HG03342 (cell line): ENCODE data around the gene CA9.

Experiments
- ATAC-seq: cut with Tn5 transposase; IDR thresholded peaks from one replicate; pipeline ENCODE4 v1.9.1; 2021; ENCODE audit warnings: mild to moderate bottlenecking, moderate library complexity; ENCODE audit not compliant: unreplicated experiment

The CA9 gene

DNA sequence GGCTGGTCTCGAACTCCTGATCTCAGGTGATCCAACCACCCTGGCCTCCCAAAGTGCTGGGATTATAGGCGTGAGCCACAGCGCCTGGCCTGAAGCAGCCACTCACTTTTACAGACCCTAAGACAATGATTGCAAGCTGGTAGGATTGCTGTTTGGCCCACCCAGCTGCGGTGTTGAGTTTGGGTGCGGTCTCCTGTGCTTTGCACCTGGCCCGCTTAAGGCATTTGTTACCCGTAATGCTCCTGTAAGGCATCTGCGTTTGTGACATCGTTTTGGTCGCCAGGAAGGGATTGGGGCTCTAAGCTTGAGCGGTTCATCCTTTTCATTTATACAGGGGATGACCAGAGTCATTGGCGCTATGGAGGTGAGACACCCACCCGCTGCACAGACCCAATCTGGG lies 1.5 kb downstream of the CA9 start:
- ATAC-seq, result no peak

DNA sequence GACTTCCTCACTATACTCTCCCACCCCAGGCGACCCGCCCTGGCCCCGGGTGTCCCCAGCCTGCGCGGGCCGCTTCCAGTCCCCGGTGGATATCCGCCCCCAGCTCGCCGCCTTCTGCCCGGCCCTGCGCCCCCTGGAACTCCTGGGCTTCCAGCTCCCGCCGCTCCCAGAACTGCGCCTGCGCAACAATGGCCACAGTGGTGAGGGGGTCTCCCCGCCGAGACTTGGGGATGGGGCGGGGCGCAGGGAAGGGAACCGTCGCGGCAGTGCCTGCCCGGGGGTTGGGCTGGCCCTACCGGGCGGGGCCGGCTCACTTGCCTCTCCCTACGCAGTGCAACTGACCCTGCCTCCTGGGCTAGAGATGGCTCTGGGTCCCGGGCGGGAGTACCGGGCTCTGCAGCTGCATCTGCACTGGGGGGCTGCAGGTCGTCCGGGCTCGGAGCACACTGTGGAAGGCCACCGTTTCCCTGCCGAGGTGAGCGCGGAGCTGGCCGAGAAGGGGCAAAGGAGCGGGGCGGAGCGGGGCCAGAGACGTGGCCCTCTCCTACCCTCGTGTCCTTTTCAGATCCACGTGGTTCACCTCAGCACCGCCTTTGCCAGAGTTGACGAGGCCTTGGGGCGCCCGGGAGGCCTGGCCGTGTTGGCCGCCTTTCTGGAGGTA lies 2.1 kb downstream of the CA9 start:
- no peak for ATAC-seq

DNA sequence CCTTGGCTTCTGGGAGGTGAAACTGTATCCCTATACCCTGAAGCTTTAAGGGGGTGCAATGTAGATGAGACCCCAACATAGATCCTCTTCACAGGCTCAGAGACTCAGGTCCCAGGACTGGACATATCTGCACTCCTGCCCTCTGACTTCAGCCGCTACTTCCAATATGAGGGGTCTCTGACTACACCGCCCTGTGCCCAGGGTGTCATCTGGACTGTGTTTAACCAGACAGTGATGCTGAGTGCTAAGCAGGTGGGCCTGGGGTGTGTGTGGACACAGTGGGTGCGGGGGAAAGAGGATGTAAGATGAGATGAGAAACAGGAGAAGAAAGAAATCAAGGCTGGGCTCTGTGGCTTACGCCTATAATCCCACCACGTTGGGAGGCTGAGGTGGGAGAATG lies 5.4 kb downstream of the CA9 start:
- ATAC-seq, result no peak

DNA sequence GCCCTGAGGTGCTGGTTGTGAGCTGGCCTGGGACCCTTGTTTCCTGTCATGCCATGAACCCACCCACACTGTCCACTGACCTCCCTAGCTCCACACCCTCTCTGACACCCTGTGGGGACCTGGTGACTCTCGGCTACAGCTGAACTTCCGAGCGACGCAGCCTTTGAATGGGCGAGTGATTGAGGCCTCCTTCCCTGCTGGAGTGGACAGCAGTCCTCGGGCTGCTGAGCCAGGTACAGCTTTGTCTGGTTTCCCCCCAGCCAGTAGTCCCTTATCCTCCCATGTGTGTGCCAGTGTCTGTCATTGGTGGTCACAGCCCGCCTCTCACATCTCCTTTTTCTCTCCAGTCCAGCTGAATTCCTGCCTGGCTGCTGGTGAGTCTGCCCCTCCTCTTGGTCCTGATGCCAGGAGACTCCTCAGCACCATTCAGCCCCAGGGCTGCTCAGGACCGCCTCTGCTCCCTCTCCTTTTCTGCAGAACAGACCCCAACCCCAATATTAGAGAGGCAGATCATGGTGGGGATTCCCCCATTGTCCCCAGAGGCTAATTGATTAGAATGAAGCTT lies 6.1 kb downstream of the CA9 start:
- no peak for ATAC-seq

DNA sequence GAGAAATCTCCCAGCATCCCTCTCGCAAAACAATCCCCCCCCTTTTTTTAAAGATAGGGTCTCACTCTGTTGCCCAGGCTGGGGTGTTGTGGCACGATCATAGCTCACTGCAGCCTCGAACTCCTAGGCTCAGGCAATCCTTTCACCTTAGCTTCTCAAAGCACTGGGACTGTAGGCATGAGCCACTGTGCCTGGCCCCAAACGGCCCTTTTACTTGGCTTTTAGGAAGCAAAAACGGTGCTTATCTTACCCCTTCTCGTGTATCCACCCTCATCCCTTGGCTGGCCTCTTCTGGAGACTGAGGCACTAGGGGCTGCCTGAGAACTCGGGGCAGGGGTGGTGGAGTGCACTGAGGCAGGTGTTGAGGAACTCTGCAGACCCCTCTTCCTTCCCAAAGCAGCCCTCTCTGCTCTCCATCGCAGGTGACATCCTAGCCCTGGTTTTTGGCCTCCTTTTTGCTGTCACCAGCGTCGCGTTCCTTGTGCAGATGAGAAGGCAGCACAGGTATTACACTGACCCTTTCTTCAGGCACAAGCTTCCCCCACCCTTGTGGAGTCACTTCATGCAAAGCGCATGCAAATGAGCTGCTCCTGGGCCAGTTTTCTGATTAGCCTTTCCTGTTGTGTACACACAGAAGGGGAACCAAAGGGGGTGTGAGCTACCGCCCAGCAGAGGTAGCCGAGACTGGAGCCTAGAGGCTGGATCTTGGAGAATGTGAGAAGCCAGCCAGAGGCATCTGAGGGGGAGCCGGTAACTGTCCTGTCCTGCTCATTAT lies 6.8 kb downstream of the CA9 start:
- peak; percentile 78 for ATAC-seq

DNA sequence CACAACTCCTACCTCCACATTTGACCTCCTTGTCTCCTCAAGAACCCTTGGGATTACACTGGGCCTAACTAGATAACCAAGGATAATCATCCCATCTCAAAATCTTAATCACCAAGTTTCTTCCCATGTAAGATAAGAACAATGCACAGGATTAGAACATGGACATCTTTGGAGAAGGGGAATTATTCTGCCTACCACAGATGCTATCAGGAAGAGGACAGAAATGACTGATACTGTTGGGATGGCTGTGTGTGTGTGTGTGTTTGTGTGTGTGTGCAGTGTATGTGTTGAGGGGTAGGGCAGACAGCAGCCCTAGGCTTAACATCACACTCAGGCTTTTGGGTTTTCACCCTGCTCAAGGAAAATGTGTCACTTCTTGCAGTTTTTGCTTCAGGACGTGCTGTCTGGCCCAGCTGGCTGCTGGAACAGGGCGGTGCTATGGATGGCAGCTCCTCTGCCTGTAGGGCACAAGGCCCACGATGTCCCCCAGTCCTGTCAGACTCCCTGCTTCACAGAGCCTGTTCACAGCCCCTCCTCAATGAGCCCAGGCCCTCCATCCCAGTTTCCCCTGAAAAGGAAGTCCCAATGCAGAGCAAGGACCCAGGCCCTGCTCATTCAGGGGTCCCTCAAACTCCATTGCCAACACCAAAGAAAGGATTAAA lies 7.7 kb downstream of the CA9 start:
- ATAC-seq, result no peak

DNA sequence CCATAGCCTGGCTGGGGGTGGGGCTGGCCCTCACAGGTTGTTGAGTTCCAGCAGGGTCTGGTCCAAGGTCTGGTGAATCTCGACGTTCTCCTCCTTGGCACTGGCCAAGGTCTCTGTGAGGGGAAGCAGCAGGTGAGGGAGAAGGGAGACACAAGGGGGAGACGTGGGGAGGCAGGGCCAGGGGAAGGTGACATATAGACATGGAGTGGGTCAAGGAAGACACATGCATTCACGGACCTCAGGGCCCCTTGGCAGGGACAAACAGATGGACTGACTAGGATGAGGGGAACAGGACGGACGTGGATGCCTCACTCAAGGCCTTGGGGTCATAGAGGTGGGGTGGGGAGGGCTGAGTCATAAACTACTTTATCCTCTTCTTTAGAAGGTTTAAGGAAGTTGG lies 8.3 kb downstream of the CA9 start:
- no peak for ATAC-seq

DNA sequence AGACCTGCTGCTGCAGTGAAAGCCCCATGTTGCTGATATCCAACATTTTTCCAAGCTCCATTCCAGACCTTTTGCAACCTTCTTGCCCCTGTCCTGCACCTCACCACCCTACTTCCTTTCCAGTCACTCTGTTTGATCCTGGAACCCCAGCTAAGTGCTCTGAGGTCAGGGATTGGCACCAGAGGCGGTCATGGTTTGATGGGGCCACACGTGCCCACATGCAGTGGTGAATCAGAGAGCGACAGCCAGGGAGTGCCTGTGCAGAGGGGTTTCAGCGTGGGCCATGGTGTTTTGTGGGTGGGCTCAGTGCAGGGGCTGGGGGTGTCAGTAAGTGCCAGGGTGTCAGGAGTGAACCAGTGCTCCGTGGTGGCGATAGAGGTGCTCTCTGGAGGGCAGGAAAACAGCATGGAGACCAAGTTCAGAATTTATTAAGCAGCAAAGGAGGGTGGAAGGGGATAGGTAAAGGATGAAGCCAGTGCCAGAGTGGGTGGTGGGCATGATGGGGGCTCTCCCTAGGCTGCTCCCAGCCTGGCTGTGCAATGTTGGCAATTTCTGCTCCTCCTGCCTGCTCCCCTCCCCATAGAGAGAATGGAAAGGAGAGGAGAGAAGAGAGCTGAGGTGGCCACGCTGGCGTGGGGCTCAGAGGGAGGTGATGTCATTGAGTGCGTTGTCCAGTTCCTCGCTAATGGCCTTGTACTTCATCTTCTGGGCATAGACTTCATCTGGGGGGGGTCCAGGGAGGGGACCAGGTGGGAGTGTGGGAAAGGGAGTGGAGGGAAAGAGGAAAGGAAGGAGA lies 9.0 kb downstream of the CA9 start:
- ATAC-seq, result no peak

DNA sequence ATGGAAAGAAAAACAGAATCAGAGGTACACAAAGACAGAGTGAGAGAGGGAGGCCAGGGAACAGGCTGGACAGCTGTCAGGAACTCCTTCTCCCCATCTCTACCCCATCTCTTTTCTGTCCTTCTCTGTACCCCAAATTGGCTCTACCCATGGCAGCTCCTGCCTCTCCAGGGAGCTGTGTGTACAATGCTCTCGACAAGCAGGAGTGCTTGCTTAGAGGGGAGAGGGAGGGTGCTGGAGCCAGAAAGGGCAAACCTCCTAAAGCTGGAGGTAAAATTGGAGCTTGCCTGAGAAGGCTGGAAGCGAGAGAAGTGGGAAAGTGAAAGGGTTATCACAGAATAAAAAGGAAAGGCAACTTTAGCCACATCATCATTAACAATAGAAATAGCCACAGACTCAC lies 9.6 kb downstream of the CA9 start:
- ATAC-seq, result no peak

DNA sequence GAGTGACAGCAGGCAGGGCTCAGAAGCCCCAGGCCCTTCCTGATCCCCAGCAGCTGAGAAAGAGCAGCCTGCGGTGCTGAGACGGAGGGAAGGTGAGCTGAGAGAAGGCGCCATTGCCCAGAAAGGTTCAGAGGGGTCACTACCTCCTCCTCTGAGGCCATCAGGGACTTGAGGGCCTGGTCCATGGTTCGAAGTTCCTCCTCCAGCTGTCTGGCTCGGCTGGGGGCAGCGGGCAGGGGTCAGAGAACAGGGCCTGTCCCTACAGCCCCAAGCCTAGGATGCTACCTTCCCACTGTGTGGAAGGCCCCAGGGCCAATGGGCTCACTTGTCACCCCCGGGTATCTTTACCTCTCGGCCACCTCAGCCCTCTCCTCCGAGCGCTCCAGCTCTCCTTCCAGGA lies 11.2 kb downstream of the CA9 start:
- ATAC-seq, result no peak

DNA sequence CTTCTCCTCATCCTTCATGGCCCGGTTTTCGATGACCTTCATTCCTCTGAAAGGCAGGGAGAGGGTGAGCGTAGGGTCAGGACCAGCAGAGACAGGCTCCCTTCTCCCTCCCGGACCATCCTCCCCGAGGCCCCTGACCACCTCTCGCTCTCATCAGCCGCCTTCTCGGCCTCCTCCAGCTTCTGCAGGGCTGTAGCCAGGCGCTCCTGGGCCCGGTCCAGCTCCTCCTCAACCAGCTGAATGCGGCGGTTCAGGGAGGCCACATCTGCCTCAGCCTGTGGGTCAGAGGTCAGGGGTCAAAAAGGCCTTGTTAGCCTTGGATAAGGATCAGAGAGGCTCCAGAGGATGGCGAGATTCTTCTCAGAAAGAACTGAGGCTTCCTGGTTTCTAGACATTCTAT lies 11.8 kb downstream of the CA9 start:
- ATAC-seq, result no peak

DNA sequence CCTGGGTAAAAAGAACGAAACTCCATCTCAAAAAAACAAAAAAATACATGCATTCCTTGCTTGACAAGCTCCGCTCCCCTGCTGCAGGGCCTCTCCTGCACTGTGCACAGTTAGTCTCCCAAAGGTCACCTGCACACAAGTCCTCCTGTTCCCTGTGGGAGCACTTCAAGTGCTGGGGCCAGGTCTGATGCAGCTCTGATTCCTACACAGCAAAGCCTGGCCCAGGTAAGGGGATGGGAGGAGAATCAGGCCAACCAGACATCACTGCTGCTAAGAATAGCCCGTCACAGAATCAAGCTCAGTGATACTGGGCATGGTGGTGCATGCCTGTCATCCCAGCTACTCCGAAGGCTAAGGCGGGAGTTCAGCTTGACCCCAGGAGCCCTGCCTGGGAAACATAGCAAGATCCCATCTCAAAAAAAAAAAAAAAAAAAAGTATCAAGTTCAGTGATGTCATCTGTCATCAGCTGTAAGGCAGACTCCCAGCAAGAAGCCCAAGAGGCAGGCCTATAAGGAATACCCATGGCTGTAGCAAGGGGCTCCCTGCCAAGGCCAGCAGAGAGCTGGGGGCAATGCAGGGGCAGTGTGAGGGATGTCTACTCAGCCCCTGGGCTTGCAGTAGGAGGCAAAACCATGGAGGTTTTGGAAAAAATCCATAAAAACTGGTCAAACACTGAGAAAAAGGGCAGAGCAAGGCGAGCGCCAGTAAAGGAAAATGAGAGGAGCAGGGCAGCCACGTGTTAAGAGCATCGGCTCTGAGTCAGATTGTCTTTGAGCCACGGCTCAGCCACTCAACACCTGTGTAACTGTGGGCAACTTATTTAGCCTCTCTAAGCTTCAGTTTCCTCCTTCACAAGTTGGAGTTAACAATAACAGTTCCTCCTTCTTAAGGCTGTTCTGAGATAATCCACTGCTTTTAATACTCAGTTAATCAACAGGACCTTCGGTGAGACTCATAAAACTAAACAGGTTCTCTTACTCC lies 12.8 kb downstream of the CA9 start:
- no peak for ATAC-seq

DNA sequence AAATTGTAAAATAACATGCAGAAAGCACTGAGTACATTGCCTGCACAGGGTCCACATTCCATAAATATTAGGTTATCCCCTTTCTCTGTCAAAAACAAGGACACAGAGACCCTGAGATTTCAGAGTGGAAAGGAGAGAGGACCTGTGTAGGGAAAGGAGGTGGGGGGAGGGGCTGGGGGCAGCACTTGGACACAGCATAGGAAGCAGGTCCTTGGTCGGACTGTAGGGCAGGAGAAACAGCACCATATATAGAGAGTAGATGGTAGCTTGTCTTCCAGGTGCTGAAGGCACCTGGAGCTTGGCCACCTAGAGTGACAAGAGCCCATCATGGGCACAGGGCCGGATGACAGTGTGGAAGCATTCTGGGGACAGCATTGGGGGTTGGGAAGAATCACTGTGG lies 13.6 kb downstream of the CA9 start:
- ATAC-seq, result no peak

DNA sequence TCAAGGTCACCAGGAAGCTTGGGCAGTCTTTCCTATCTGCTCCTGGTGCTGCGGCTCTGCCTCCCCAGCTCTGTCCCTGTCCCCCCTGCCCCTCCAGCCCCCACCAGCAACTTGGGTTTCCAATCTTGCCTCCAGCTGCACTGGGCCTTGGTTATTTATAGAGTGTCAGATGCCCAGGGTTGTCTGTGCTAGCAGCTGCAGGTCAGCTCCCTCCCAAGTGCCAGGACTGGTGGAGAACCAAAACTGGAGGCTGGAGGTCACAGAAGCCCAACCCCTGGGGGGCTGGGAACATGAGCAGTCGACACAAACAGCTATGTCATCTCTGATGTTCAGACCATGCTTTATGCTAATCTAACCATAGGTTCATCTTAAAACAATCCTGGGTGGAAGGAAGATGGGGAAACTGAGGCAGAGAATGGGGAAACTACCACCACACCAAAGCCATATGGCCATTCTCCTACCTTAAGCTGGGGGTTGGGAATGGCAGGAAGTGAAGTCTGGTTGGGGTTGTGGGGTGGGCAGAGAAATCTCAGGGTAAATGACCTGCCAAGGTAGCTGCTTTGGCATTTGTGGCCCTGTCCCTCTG lies 14.3 kb downstream of the CA9 start:
- ATAC-seq, result no peak

DNA sequence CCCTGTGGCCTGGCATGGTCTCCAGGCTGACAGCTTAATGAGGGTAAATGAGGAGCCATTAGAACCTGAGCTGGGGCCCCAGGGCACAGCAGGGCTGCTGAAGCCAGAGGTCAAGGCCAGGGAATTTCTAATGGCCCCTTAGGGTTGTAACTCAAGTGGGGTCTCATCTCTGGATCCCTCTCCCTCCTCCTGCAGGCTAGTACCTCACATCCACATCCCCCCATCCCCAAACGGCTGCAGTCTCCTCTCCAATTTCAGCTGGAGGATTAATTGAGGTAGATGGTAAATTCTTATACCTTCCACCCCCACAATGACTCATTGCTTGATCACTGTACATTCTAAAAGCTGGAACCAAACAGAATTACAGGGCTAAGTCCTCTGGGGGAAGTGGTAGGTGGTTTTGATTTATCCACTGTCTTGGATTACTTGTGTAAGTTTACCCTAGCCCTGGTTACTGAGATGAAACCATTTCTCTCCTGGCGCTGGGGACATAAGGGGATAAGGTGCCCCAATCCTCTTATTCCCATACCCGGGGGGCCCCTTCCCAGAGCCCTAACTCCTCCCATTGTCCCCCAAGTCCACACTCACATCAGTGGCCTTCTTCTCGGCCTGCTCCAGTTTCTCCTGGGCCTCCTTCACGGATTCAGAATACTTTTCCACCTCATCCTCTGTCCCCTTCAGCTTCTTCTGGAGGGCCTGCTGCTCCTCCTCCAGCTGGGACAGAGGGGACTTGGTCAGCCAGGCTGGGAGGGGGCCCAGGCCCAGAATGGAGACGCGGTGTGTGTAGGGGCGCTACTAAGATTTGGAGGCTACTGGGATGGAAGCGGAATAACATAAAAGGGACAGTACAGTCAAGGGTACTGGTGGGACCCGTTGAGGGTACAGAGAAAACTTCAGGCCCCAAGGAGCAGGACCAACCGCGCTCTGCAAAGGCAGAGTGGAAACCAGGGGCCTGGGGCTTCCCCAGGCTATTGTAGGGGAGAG lies 15.1 kb downstream of the CA9 start:
- ATAC-seq, result no peak

DNA sequence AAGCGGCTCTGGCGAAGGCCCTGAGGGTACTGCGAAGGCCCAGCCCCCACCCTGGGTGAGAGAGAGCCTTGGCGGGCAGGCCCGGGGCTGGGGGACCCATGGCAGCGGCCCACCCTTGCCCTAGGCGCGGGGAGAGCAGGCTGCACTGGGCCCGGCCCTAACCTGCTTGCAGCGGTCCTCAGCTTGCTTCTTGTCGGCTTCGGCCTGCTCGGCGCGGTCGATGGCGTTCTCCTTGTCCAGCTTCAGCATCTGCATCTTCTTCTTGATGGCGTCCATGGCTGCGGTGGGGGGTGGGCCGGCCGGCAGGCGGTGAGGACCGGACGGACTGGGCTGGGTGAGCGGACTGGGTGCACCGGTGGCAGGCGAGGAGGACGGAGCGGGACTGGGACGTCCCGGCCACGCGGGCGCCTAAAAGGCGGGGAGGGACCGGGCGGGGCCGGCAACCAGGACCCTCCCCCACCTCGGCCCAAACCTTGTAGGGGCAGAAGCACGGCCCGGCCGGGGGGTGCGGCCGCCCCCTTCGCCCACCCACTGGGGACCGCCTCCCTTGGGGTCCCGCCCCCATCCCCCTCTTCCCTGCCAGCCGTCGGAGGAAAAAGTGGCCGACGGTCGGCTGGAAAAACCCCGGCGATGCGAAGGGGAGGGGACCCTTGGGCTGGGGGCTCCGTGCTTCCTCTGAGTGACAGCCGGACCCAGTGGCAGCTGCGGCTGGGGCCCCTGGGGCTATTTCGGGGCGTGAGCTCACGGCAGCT lies 16.0 kb downstream of the CA9 start, which contains the start of gene TPM2:
Gene TPM2, minus strand, starts transcription at position 384 of the 752 bp plus-strand sequence. Its CDS starts 108 bp downstream, at position 276.
- no peak for ATAC-seq

DNA sequence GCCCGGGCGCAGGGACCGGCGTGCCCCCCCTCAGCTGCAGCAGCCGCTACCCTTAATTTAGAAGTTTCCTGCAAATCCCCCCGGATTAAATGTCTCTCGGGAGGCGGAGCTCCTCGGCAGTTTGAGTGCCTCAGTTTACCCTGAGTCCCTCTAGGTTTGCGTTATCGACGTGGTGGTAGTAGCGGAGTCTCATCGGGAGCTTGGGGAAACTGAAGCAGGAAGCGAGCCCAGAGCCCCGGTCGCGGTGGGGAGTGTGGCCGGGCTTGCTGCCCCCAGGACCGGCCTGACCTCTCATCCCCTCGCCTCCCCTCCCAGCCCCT lies 16.5 kb downstream of the CA9 start:
- ATAC-seq, result no peak
